SK-MEL-5 (cell line): ENCODE results near the gene HES3. TPM values are rescaled to one million over a fixed set of nuclear protein-coding genes. Genes with fewer than 3 reads are reported as not detected.

Experiments
- DNase-seq: peaks from one replicate; pipeline ENCODE4 v3.0.0-alpha.2; 2016; ENCODE audit warnings: low read depth, low spot score
- in situ Hi-C: cut with HindIII; loops from 2 replicates; pipeline ENCODE4 v1.10.0; 2016; ENCODE audit warnings: low sequenced_read_pairs, high pct_unique_total_duplicates, low pct_unique_long_range_greater_than_20kb
- total RNA-seq: library from RNA; depleted of rRNA; stranded (reverse); fragments of >200 nt; shearing (Covaris generic); gene quantifications from 2 replicates; pipeline ENCODE4 v1.2.3, GENCODE V29; 2014; rRNA removed

The HES3 gene
- total RNA-seq, 1 experiment from 2014 or later: not detected

DNA sequence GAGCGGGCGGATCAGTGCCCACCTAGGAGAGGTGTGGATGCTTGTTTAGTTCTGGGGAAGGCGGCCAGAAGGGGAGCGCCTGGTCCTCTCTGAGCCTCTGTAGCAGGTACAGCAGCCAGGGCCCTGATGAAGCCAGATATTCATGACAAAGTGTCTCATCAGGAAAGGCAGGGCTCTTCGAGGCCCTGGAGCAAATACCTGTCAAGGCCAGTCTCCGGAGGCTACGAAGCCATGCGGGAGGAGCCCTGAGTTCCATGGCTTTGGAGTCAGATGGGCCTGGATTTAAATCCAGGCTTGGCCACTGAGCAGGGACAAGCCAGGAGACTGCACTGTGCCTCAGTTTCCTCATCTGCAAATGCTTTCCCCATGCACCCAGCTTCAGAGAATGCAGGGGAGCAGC is 42.3 kb downstream of the HES3 start:
- in situ Hi-C loops: no loop called here

DNA sequence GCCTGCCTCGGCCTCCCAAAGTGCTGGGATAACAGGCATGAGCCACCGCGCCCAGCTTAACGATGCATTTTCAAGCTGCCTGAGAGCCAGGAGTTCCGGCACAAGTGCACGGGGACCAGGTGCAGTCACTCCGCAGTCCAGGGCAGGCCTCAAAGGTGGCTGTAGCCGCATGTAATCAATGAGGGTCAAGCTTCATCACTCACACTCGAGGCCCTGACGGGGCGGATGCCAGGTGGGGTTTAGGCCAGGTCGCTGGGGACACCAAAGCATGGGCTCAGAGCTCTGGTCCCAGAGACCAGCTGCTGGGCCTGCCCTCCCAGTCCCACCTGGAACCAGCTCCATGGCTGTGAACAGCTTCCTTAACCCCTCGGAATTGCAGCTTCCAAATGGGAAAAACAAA is 43.0 kb downstream of the HES3 start:
- no peak for DNase-seq
- in situ Hi-C loops: no loop called here

More for the DNA sequence above, 42.3 kb downstream of the HES3 start:
- no peak for DNase-seq

DNA sequence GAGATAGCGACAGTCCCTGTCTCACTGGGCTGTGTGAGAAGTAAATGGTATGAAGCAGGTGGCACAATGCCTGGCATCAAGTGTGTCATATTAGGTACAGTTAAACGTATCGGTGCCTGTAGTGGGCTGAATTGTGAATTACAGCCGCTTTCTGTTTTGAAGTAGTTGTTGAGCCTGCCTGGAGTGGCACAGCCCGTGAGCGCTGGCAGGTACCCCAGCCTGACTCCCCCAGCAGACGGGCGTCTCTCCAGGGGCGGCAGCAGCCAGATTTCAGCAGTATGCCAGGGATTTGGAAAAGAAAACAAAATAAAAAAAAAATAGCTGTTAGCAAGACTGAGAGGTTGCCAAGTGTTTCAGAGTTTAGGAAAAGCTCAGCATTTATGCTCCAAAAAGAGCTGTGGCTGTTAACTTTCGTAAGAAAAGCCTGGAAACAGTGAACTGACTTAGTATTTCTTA is 43.5 kb downstream of the HES3 start:
- in situ Hi-C loops: no loop called here

DNA sequence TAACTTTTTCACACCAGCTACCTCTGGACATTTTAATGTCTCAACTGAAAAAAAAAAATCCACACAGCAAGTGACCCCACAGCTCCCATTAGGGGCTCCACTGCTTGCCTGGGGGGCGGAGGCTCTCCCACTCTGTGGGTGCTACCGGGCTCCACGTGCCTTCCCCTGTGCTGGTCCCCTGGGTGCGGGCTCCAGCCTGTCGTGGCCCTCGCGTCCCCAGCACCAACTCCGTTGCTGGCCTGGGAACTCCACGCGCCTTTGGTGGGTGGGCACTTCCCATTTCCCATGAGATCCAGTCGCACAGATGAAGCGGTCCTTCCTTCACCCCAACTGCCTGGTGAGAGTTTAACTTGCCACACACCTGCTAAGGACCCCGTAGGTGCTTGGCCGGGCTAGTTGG is 44.0 kb downstream of the HES3 start:
- DNase-seq: no peak
- in situ Hi-C loops: no loop called here

More for the DNA sequence above, 43.5 kb downstream of the HES3 start:
- DNase-seq: no peak

DNA sequence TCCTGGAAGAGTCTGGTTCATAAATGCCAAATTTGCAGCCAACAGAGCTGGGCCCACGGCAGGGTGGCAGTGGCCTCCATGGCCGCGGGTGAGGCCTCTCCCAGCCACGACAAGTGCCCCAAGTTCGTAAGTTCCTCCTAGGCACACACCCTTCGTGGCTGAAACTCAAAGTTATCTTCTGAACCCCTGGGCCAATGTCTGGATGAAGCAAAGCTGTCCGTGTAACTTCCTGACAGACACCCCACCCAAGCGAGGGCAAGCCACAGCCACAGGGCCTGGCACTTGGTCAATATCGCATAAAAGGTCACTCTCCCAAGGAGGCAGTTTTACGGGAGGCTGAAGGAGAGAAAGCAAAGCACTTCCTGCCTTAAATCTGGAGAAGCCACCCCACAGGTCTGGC is 44.7 kb downstream of the HES3 start:
- in situ Hi-C loops: no loop called here
- no peak for DNase-seq

GRCh38 chr1:6292102-6292501 is 48.1 kb downstream of the HES3 start:
- in situ Hi-C loops: no loop called here
- DNase-seq: no peak

GRCh38 chr1:6294080-6294889 is 50.3 kb downstream of the HES3 start:
- DNase-seq: no peak
- in situ Hi-C loops: no loop called here

GRCh38 chr1:6294890-6295556 is 51.0 kb downstream of the HES3 start:
- DNase-seq: no peak
- in situ Hi-C loops: no loop called here

Other genes with a start within 250 kb of the HES3 start
- gene KCNAB2, start 198.3 kb upstream of the HES3 start, total RNA-seq: 70.3 and 73.6 TPM in 2 replicates
- gene CHD5, start 63.9 kb upstream of the HES3 start, total RNA-seq: 0.08 and 0.13 TPM in 2 replicates
- gene RPL22, start 44.6 kb upstream of the HES3 start, total RNA-seq: 222 and 233 TPM in 2 replicates
- gene RNF207, start 38.1 kb upstream of the HES3 start, total RNA-seq: 1.5 and 2.9 TPM in 2 replicates
- 88.6 and 97.1 TPM in 2 replicates for gene ICMT, start 8.2 kb upstream of the HES3 start, total RNA-seq
- 3.4 and 4.7 TPM in 2 replicates for gene GPR153, start 16.9 kb downstream of the HES3 start, total RNA-seq
- 125 and 132 TPM in 2 replicates for gene ACOT7, start 149.6 kb downstream of the HES3 start, total RNA-seq
- gene HES2, start 175.7 kb downstream of the HES3 start, total RNA-seq: 1.1 and 2.4 TPM in 2 replicates
- 0.40 and 0.96 TPM in 2 replicates for gene ESPN, start 180.6 kb downstream of the HES3 start, total RNA-seq
- 0.96 and 1.2 TPM in 2 replicates for gene TNFRSF25, start 222.0 kb downstream of the HES3 start, total RNA-seq
- gene PLEKHG5, start 247.5 kb downstream of the HES3 start, total RNA-seq: 1.7 and 2.7 TPM in 2 replicates